DND-41 (cell line): ENCODE results near the gene RAB34.

ENCODE experiments used
- ATAC-seq: fragments of 200-7000 bp; cut with Tn5 transposase; 3 replicates; pipeline ENCODE4 v1.9.1; 2021; ENCODE audit warnings: low read depth; ENCODE audit not compliant: insufficient read depth
- DNase-seq: peaks from one replicate; pipeline ENCODE4 v3.0.0-alpha.2; 2020
- H2AFZ ChIP-seq: 2 replicates; pipeline ENCODE4 v1.6.0; 2012; ENCODE audit warnings: low read depth, low read length
- H3K27ac ChIP-seq: 2 replicates; pipeline ENCODE4 v1.5.1; 2012; ENCODE audit warnings: low read length, inconsistent platforms
- H3K27me3 ChIP-seq: fragments of 200-600 bp; sonication (generic); 2 replicates; pipeline ENCODE4 v1.6.0; 2012; ENCODE audit warnings: low read length, mild to moderate bottlenecking, inconsistent platforms; ENCODE audit not compliant: insufficient read depth, poor library complexity
- H3K36me3 ChIP-seq: 2 replicates; pipeline ENCODE4 v1.5.1; 2012; ENCODE audit warnings: low read length, inconsistent platforms; ENCODE audit not compliant: insufficient read depth
- H3K4me1 ChIP-seq: 2 replicates; pipeline ENCODE4 v1.5.1; 2012; ENCODE audit warnings: mild to moderate bottlenecking, low read length; ENCODE audit not compliant: insufficient read depth
- H3K4me2 ChIP-seq: 2 replicates; pipeline ENCODE4 v1.6.0; 2012; ENCODE audit warnings: mild to moderate bottlenecking, moderate library complexity, low read length, inconsistent platforms; ENCODE audit not compliant: insufficient read depth
- H3K4me3 ChIP-seq, 2 experiments: fragments of 200-600 bp in 1 of 2; shearing (Covaris generic) in 1 of 2; 2 replicates each; pipeline ENCODE4 v1.5.1; 2012 to 2016; ENCODE audit warnings: inconsistent platforms in 2 of 2, low read length in 2 of 2, mild to moderate bottlenecking in 2 of 2, low read depth in 1 of 2, moderate library complexity in 1 of 2
- H3K79me2 ChIP-seq: 2 replicates; pipeline ENCODE4 v1.6.0; 2012; ENCODE audit warnings: low read length, inconsistent platforms; ENCODE audit not compliant: insufficient read depth
- H3K9ac ChIP-seq: 2 replicates; pipeline ENCODE4 v1.6.0; 2012; ENCODE audit warnings: low read depth, mild to moderate bottlenecking, inconsistent platforms, low read length, moderate library complexity
- H3K9me3 ChIP-seq: 2 replicates; pipeline ENCODE4 v1.5.1; 2012; ENCODE audit warnings: low read length, moderate library complexity, mild to moderate bottlenecking, inconsistent platforms; ENCODE audit not compliant: insufficient read depth, severe bottlenecking
- H4K20me1 ChIP-seq: 2 replicates; pipeline ENCODE4 v1.6.0; 2012; ENCODE audit warnings: low read length; ENCODE audit not compliant: insufficient read depth
- CTCF ChIP-seq: IDR thresholded peaks from 2 replicates; pipeline ENCODE4 v1.5.1; 2012; ENCODE audit warnings: borderline replicate concordance, low read length, moderate library complexity, mild to moderate bottlenecking; ENCODE audit not compliant: poor library complexity, severe bottlenecking; ENCODE audit errors: extremely low read depth
- EZH2 ChIP-seq: IDR thresholded peaks from 3 replicates; pipeline ENCODE4 v1.6.1; 2012; ENCODE audit warnings: borderline replicate concordance, low read depth, mild to moderate bottlenecking, moderate library complexity, low read length, inconsistent platforms; ENCODE audit not compliant: severe bottlenecking

The RAB34 gene

GRCh38 chr17:28733346-28733745 lies 15.7 kb upstream of the RAB34 start:
- Histone ChIP-seq H3K27me3 (no peaks in the 10 kb centered on the region), H3K27ac (no peak overlapping the region), H4K20me1 (no peaks in the 10 kb centered on the region), H3K9me3 (no peaks in the 10 kb centered on the region), H2AFZ (no peak overlapping the region), H3K79me2 (no peaks in the 10 kb centered on the region), H3K9ac (no peak overlapping the region), H3K36me3 (no peaks in the 10 kb centered on the region), H3K4me3 (no peak overlapping the region), H3K4me2 (no peak overlapping the region), H3K4me1 (peaks cover 12% of the 10 kb centered on the region)
- no peak for ATAC-seq
- TF ChIP-seq CTCF: no peak
- TF ChIP-seq EZH2: no peak
- DNase-seq: no peak

- Histone ChIP-seq H4K20me1 (peaks cover 9% of the 10 kb centered on the region; the same call in 1 of the 2 replicates), H3K9me3 (no peaks in the 10 kb centered on the region), H3K9ac (no peak overlapping the region), H3K4me1 (peaks cover 39% of the 10 kb centered on the region), H2AFZ (no peak overlapping the region), H3K4me2 (no peak overlapping the region), H3K79me2 (no peaks in the 10 kb centered on the region), H3K4me3 (no peak overlapping the region), H3K36me3 (peaks cover 6% of the 10 kb centered on the region), H3K27me3 (no peaks in the 10 kb centered on the region), H3K27ac (no peak overlapping the region)
- no peak for TF ChIP-seq CTCF
- TF ChIP-seq EZH2: no peak
- ATAC-seq: no peak
- no peak for DNase-seq
Measured at GRCh38 chr17:28729950-28730330, 12.3 kb upstream of the RAB34 start.

GRCh38 chr17:28728364-28729200 lies 10.9 kb upstream of the RAB34 start, which contains the start of gene NEK8:
Gene NEK8, plus strand, starts transcription at chr17:28728788. Its CDS starts 26 bp downstream, at chr17:28728814.
- peaks cover 39% of the 10 kb centered on the region for H3K4me1 ChIP-seq
- peak within 1 kb of the TSS; percentile 84 for H2AFZ ChIP-seq
- peak within 1 kb of the TSS; percentile 47 to 69 for H3K4me3 ChIP-seq
- peak within 1 kb of the TSS; percentile 67 for H3K9ac ChIP-seq
- peaks cover 19% of the 10 kb centered on the region; the same call in 1 of the 2 replicates for H4K20me1 ChIP-seq
- H3K36me3 ChIP-seq: peaks cover 18% of the 10 kb centered on the region
- peak; percentile 48 for ATAC-seq
- DNase-seq: peak; percentile 96
- H3K9me3 ChIP-seq: no peaks in the 10 kb centered on the region
- H3K4me2 ChIP-seq: peak within 1 kb of the TSS; percentile 94
- no peaks in the 10 kb centered on the region for H3K27me3 ChIP-seq
- H3K79me2 ChIP-seq: no peaks in the 10 kb centered on the region
- no peak for TF ChIP-seq EZH2
- no peak for TF ChIP-seq CTCF
- peak within 1 kb of the TSS; percentile 93 for H3K27ac ChIP-seq
